ENCODE data around the gene FOXJ1. TPM values are rescaled to one million over a fixed set of nuclear protein-coding genes. Genes with fewer than 3 reads are reported as not detected.

FOXJ1 gene
- total and polyA plus RNA-seq, 4 donors, result under 0.01 to 1.5 TPM; not detected in 2

- no peaks in the 10 kb centered on the region for H3K36me3 ChIP-seq (ENCODE audit: control insufficient read depth in 4 of 4, insufficient read depth in 3 of 4, low read depth in 1 of 4, low read length in 3 of 4)
- H3K27me3 ChIP-seq (ENCODE audit: control insufficient read depth in 4 of 4, insufficient read depth in 4 of 4, low read length in 3 of 4), result no peaks in the 10 kb centered on the region
- no peak for TF ChIP-seq ATF3 (IDR thresholded peaks at IDR 0.05)
- TF ChIP-seq MAX (IDR thresholded peaks at IDR 0.05), result no peak
- TF ChIP-seq GABPA (IDR thresholded peaks at IDR 0.05 in 1 of 2, conservative IDR thresholded peaks at IDR 0.05 in 1 of 2), result no peak
- TF ChIP-seq YY1 (IDR thresholded peaks at IDR 0.05), result no peak
- no peak for TF ChIP-seq FOXA1 (IDR thresholded peaks at IDR 0.05)
- no peak for TF ChIP-seq RXRA (IDR thresholded peaks at IDR 0.05)
- TF ChIP-seq JUND (IDR thresholded peaks at IDR 0.05), result no peak
- no peak for TF ChIP-seq REST (IDR thresholded peaks at IDR 0.05)
- TF ChIP-seq ZBTB33 (IDR thresholded peaks at IDR 0.05), result no peak
- no peak for TF ChIP-seq NR2F2 (IDR thresholded peaks at IDR 0.05)
- TF ChIP-seq EGR1 (IDR thresholded peaks at IDR 0.05; ENCODE audit: low read depth in 2 of 2), result no peak
- TF ChIP-seq RAD21 (IDR thresholded peaks at IDR 0.05), result no peak
- TF ChIP-seq TAF1 (conservative IDR thresholded peaks at IDR 0.05), result no peak
- no peak for TF ChIP-seq SP1 (IDR thresholded peaks at IDR 0.05)
- no peak for TF ChIP-seq FOXA2 (IDR thresholded peaks at IDR 0.05)
- no peak overlapping the region for H3K9ac ChIP-seq (ENCODE audit: low read depth in 1 of 2, low read length in 2 of 2)
- no peak overlapping the region for H3K4me3 ChIP-seq (ENCODE audit: low read depth in 1 of 3, low read length in 3 of 3)
- H3K27ac ChIP-seq (ENCODE audit: low read depth in 1 of 2, low read length in 2 of 2), result no peak overlapping the region
- H3K4me1 ChIP-seq (ENCODE audit: control insufficient read depth in 4 of 4, insufficient read depth in 4 of 4, low read length in 3 of 4), result peaks cover 0 to 7% (median 5%) of the 10 kb centered on the region in 4 donors
- WGBS, result 92% methylated on average over 5 of the region's 5 CpGs
- no peak for DNase-seq (ENCODE audit: low spot score)
- H3K9me3 ChIP-seq (ENCODE audit: control insufficient read depth in 4 of 4, low read length in 3 of 4), result no peaks in the 10 kb centered on the region
Observed at GRCh38 chr17:76120658-76121008, 20.4 kb downstream of the FOXJ1 start.

GRCh38 chr17:76119409-76120371, 21.4 kb downstream of the FOXJ1 start:
- DNase-seq (ENCODE audit: low spot score), result no peak
- Histone ChIP-seq H3K9ac (ENCODE audit: low read depth in 1 of 2, low read length in 2 of 2) (no peak overlapping the region), H3K4me3 (ENCODE audit: low read depth in 1 of 3, low read length in 3 of 3) (no peak overlapping the region), H3K36me3 (ENCODE audit: control insufficient read depth in 4 of 4, insufficient read depth in 3 of 4, low read depth in 1 of 4, low read length in 3 of 4) (no peaks in the 10 kb centered on the region), H3K9me3 (ENCODE audit: control insufficient read depth in 4 of 4, low read length in 3 of 4) (no peaks in the 10 kb centered on the region), H3K27ac (ENCODE audit: low read depth in 1 of 2, low read length in 2 of 2) (no peak overlapping the region), H3K27me3 (ENCODE audit: control insufficient read depth in 4 of 4, insufficient read depth in 4 of 4, low read length in 3 of 4) (no peaks in the 10 kb centered on the region), H3K4me1 (ENCODE audit: control insufficient read depth in 4 of 4, insufficient read depth in 4 of 4, low read length in 3 of 4) (peaks cover 0 to 7% (median 5%) of the 10 kb centered on the region in 4 donors)
- 85% methylated on average over 19 of the region's 19 CpGs for WGBS
- TF ChIP-seq FOXA2 (IDR thresholded peaks at IDR 0.05) (no peak), ZBTB33 (IDR thresholded peaks at IDR 0.05) (no peak), JUND (IDR thresholded peaks at IDR 0.05) (no peak), ATF3 (IDR thresholded peaks at IDR 0.05) (no peak), FOXA1 (IDR thresholded peaks at IDR 0.05) (no peak), HNF4G (IDR thresholded peaks at IDR 0.05) (no peak), REST (IDR thresholded peaks at IDR 0.05) (no peak), RAD21 (IDR thresholded peaks at IDR 0.05) (no peak), MAX (IDR thresholded peaks at IDR 0.05) (no peak)
